IMR-90 (cell line): ENCODE measurements around the gene F5.

Experiments
- CTCF ChIP-seq: conservative IDR thresholded peaks from 2 replicates; pipeline ENCODE4 v1.5.1; 2012; ENCODE audit warnings: mild to moderate bottlenecking, low read depth, low read length, improper control_type of control experiment
- RAD21 ChIP-seq: IDR thresholded peaks from 2 replicates; pipeline ENCODE4 v1.6.1; 2012; ENCODE audit warnings: low read length, improper control_type of control experiment
- TF ChIP-seq, protein P1 (sequence below): fragments of 150-350 bp; IDR thresholded peaks from 2 replicates; pipeline ENCODE4 v1.6.1; 2016; ENCODE audit warnings: low read depth, mild to moderate bottlenecking, low read length, moderate library complexity, borderline replicate concordance

DNA sequence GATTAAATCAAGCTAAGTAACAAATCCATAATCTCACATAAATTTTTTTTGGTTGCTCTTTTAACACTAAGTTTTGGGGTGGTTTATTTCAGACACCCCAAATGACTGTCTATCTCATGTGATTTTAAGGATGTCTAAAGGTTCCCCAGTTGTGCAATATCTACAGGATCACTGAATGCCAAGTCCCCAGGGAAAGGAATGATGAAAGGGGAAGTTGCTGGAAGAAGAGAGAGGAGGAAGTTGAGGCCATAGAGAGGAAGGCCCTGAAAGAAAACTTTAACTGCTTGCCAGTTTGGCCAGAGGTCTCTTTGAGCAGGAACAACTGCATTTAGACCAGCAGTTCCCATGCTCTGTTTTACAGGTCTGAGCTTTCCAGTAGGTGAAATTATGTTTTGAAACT, 73.1 kb downstream of the F5 start:
- no peak for TF ChIP-seq RAD21
- TF ChIP-seq CTCF, result no peak
- TF ChIP-seq, protein P1, sequence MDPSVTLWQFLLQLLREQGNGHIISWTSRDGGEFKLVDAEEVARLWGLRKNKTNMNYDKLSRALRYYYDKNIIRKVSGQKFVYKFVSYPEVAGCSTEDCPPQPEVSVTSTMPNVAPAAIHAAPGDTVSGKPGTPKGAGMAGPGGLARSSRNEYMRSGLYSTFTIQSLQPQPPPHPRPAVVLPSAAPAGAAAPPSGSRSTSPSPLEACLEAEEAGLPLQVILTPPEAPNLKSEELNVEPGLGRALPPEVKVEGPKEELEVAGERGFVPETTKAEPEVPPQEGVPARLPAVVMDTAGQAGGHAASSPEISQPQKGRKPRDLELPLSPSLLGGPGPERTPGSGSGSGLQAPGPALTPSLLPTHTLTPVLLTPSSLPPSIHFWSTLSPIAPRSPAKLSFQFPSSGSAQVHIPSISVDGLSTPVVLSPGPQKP, result no peak
